ENCODE results near the gene FERMT2.

GRCh38 chr14:52936437-52936836, 14.4 kb downstream of the FERMT2 start:
- TF ChIP-seq MYC (IDR thresholded peaks at IDR 0.05; ENCODE audit: borderline replicate concordance, low read length): no peak
- TF ChIP-seq REST (IDR thresholded peaks at IDR 0.05): no peak
- no peak for TF ChIP-seq CTCF (IDR thresholded peaks at IDR 0.05)
- TF ChIP-seq POLR2A (IDR thresholded peaks at IDR 0.05; ENCODE audit: low read length): no peak
- TF ChIP-seq BHLHE40 (IDR thresholded peaks at IDR 0.05; ENCODE audit: low read depth, low read length): no peak
- TF ChIP-seq HOXB5 (CRISPR knock-in tag; IDR thresholded peaks at IDR 0.05): no peak
- TF ChIP-seq MAFK (IDR thresholded peaks at IDR 0.05; ENCODE audit: partially characterized antibody): no peak
- no peak for TF ChIP-seq EP300 (IDR thresholded peaks at IDR 0.05)
- no peak for TF ChIP-seq EHF (CRISPR knock-in tag; IDR thresholded peaks at IDR 0.05)
- no peak for TF ChIP-seq KDM1A (IDR thresholded peaks at IDR 0.05; ENCODE audit: low read depth)
- TF ChIP-seq RAD21 (conservative IDR thresholded peaks at IDR 0.05 in 1 of 2, IDR thresholded peaks at IDR 0.05 in 1 of 2): no peak
- TF ChIP-seq HDAC2 (IDR thresholded peaks at IDR 0.05): no peak
